Neural progenitor cell (in vitro differentiated cells): ENCODE results near the gene STAM2. TPM values are rescaled to one million over a fixed set of nuclear protein-coding genes. Genes with fewer than 3 reads are reported as not detected.

ENCODE experiments used
- DNase-seq: peaks from one replicate; pipeline ENCODE4 v3.0.0-alpha.2; 2016; ENCODE audit warnings: low spot score
- H2AFZ ChIP-seq: fragments of 200-600 bp; sonication (generic); replicated peaks from 2 replicates; pipeline ENCODE4 v1.6.1; 2016; ENCODE audit warnings: antibody characterized with exemption
- H3F3A ChIP-seq: fragments of 200-600 bp; sonication (generic); 2 replicates; pipeline ENCODE4 v1.6.1; 2016; ENCODE audit warnings: antibody characterized with exemption, low read depth
- H3K27ac ChIP-seq: fragments of 200-600 bp; sonication (generic); 2 replicates; pipeline ENCODE4 v1.5.1; 2016; ENCODE audit warnings: mild to moderate bottlenecking
- H3K27me3 ChIP-seq: fragments of 200-600 bp; sonication (generic); 2 replicates; pipeline ENCODE4 v1.6.1; 2016; ENCODE audit warnings: mild to moderate bottlenecking, moderate library complexity
- H3K36me3 ChIP-seq: fragments of 200-600 bp; sonication (generic); 2 replicates; pipeline ENCODE4 v1.5.1; 2016
- H3K4me1 ChIP-seq: fragments of 200-600 bp; sonication (generic); 2 replicates; pipeline ENCODE4 v1.6.1; 2016; ENCODE audit warnings: mixed run types
- H3K4me2 ChIP-seq: fragments of 200-600 bp; sonication (generic); 2 replicates; pipeline ENCODE4 v1.6.1; 2016
- H3K4me3 ChIP-seq: fragments of 200-600 bp; sonication (generic); 2 replicates; pipeline ENCODE4 v1.5.1; 2016
- H3K79me2 ChIP-seq: fragments of 200-600 bp; sonication (generic); 2 replicates; pipeline ENCODE4 v1.6.1; 2016; ENCODE audit warnings: low read depth
- H3K9ac ChIP-seq: fragments of 200-600 bp; sonication (generic); 2 replicates; pipeline ENCODE4 v1.6.1; 2016
- H3K9me3 ChIP-seq: fragments of 200-600 bp; sonication (generic); 2 replicates; pipeline ENCODE4 v1.5.1; 2016; ENCODE audit warnings: low read depth
- H4K20me1 ChIP-seq: fragments of 200-600 bp; sonication (generic); 2 replicates; pipeline ENCODE4 v1.6.1; 2016; ENCODE audit warnings: low read depth
- H3K27ac Mint-ChIP-seq: 3 replicates; pipeline ENCODE4 v1.8.0; 2021; ENCODE audit warnings: mixed read lengths
- H3K27me3 Mint-ChIP-seq: 2 replicates; pipeline ENCODE4 v1.8.0; 2022; ENCODE audit warnings: low read depth, mild to moderate bottlenecking, inconsistent platforms, moderate library complexity, mixed read lengths; ENCODE audit not compliant: insufficient read depth
- H3K36me3 Mint-ChIP-seq: 3 replicates; pipeline ENCODE4 v1.8.0; 2021; ENCODE audit warnings: mixed read lengths
- H3K4me1 Mint-ChIP-seq: 3 replicates; pipeline ENCODE4 v1.8.0; 2021; ENCODE audit warnings: mixed read lengths
- H3K4me3 Mint-ChIP-seq: 3 replicates; pipeline ENCODE4 v1.8.0; 2021; ENCODE audit warnings: mild to moderate bottlenecking, moderate library complexity, mixed read lengths
- H3K9me3 Mint-ChIP-seq: 3 replicates; pipeline ENCODE4 v1.8.0; 2020; ENCODE audit warnings: mixed read lengths
- EZH2 ChIP-seq: fragments of 200-600 bp; sonication (generic); IDR thresholded peaks from 2 replicates; pipeline ENCODE4 v1.6.1; 2017; ENCODE audit warnings: antibody characterized with exemption, mild to moderate bottlenecking, moderate library complexity
- EZH2phosphoT487 ChIP-seq: fragments of 200-600 bp; sonication (generic); IDR thresholded peaks from 2 replicates; pipeline ENCODE4 v1.6.1; 2017; ENCODE audit warnings: antibody characterized with exemption
- total RNA-seq: library from RNA; depleted of rRNA; stranded (reverse); fragments of >200 nt; gene quantifications from 2 replicates; pipeline ENCODE4 v1.2.3, GENCODE V29; 2015; ENCODE audit warnings: low replicate concordance
- TF ChIP-seq, protein P1 (sequence below): fragments of 200-600 bp; sonication (generic); IDR thresholded peaks from 2 replicates; pipeline ENCODE4 v1.5.1; 2017; ENCODE audit warnings: antibody characterized with exemption, mild to moderate bottlenecking

Gene STAM2
- total RNA-seq, 1 donor from 2014 or later = 16.8 TPM

DNA sequence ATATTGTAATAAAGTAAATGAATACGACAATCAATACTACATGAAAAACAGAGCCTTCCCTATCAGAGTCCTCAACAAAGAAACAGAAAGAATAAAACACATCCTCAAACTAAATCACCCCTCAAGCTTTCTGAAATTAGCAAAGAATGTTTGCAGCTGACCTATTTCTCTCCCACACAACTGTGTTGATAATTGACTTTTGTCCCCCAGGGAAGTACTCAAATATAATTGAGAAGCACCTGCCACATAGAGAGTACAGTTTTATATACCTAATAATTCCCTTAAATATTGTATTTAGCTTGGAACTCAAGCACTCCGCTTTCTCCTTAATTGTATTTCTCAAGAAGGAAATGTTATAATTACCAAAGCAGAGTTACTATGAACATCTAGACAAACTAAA, 89.3 kb downstream of the STAM2 start:
- no peak overlapping the region for H3K4me3 Mint-ChIP-seq
- TF ChIP-seq EZH2 (no peak), EZH2phosphoT487 (no peak)
- TF ChIP-seq, protein P1, sequence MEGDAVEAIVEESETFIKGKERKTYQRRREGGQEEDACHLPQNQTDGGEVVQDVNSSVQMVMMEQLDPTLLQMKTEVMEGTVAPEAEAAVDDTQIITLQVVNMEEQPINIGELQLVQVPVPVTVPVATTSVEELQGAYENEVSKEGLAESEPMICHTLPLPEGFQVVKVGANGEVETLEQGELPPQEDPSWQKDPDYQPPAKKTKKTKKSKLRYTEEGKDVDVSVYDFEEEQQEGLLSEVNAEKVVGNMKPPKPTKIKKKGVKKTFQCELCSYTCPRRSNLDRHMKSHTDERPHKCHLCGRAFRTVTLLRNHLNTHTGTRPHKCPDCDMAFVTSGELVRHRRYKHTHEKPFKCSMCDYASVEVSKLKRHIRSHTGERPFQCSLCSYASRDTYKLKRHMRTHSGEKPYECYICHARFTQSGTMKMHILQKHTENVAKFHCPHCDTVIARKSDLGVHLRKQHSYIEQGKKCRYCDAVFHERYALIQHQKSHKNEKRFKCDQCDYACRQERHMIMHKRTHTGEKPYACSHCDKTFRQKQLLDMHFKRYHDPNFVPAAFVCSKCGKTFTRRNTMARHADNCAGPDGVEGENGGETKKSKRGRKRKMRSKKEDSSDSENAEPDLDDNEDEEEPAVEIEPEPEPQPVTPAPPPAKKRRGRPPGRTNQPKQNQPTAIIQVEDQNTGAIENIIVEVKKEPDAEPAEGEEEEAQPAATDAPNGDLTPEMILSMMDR = no peak
- no peaks in the 10 kb centered on the region for H3K4me1 Mint-ChIP-seq
- no peak overlapping the region for H2AFZ ChIP-seq
- H3F3A ChIP-seq = no peaks in the 10 kb centered on the region
- H3K4me2 ChIP-seq = no peak overlapping the region
- no peaks in the 10 kb centered on the region for H3K4me1 ChIP-seq
- no peaks in the 10 kb centered on the region for H3K36me3 ChIP-seq
- no peak overlapping the region for H3K27ac Mint-ChIP-seq
- H3K27ac ChIP-seq = no peak overlapping the region
- no peaks in the 10 kb centered on the region for H3K9me3 ChIP-seq
- H3K9ac ChIP-seq = no peak overlapping the region
- no peaks in the 10 kb centered on the region for H3K27me3 ChIP-seq
- H3K4me3 ChIP-seq = no peak overlapping the region
- no peaks in the 10 kb centered on the region for H3K9me3 Mint-ChIP-seq
- H4K20me1 ChIP-seq = no peaks in the 10 kb centered on the region
- no peak for DNase-seq
- no peaks in the 10 kb centered on the region for H3K36me3 Mint-ChIP-seq
- no peaks in the 10 kb centered on the region for H3K27me3 Mint-ChIP-seq
- no peaks in the 10 kb centered on the region for H3K79me2 ChIP-seq

DNA sequence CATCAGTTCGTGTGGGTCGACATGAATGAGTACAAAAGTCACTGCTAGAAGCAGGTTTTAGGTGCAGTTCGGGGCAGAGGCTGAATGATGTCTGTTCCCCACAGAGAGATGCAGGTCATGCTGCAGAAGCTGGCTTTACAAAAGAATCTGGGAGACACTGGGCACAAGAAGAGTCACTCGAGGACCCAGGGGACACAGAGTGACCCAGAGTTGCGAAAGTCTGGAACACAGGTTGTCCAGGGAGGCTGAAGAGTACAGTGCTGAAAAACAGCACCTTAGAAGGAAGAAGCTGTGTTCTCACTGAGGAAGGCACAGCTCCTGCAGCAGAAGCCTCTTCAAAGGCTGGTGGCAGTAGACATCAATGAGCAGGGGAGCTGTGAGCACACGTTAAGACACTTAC, 91.5 kb downstream of the STAM2 start:
- Histone ChIP-seq H3K36me3 (no peaks in the 10 kb centered on the region), H3K4me2 (no peak overlapping the region), H4K20me1 (no peaks in the 10 kb centered on the region), H2AFZ (no peak overlapping the region), H3K27ac (no peak overlapping the region), H3K9me3 (no peaks in the 10 kb centered on the region), H3F3A (no peaks in the 10 kb centered on the region), H3K79me2 (no peaks in the 10 kb centered on the region), H3K4me1 (no peaks in the 10 kb centered on the region), H3K4me3 (no peak overlapping the region), H3K27me3 (no peaks in the 10 kb centered on the region), H3K9ac (no peak overlapping the region)
- Mint-ChIP-seq H3K27ac (no peak overlapping the region), H3K36me3 (no peaks in the 10 kb centered on the region), H3K9me3 (no peaks in the 10 kb centered on the region), H3K4me1 (no peaks in the 10 kb centered on the region), H3K4me3 (no peak overlapping the region), H3K27me3 (no peaks in the 10 kb centered on the region)
- DNase-seq = no peak
- TF ChIP-seq, protein P1 = no peak
- no peak for TF ChIP-seq EZH2phosphoT487
- no peak for TF ChIP-seq EZH2

DNA sequence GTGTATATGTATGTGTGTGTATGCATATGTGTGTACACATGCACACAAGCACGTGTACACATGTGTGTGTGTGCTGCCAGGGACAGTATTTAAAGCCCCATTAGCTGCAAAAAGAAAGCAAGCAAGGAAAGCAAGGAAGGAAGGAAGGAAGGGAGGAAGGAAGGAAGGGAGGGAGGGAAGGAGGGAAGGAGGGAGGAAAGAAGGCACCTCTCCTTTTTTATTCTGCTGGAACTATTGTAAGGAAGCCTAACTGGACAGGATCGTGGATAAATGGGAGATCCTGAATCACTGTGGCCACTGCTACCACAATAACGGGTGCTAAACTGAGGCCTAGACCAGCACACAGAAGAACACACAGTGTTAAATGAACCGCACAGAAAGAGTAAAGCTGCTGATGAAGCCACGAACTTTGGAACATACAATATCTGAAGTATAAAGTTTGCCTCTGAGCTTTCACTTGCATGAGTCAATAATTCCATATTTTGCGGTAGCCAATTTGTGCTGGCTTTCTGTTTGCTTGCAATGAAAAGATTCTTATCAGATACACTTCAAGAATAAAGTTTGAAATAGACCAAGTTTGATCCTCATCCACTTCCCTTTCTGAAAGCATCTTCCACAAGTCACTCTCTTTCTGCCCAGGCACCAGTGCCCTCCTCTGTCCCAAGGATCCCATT, 92.2 kb downstream of the STAM2 start:
- no peak overlapping the region for H3K4me3 ChIP-seq

More for the DNA sequence above, 92.2 kb downstream of the STAM2 start:
- H3K4me1 ChIP-seq = no peaks in the 10 kb centered on the region
- H3K79me2 ChIP-seq = no peaks in the 10 kb centered on the region
- TF ChIP-seq, protein P1 = no peak
- TF ChIP-seq EZH2 (no peak), EZH2phosphoT487 (no peak)
- Mint-ChIP-seq H3K4me3 (no peak overlapping the region), H3K27ac (no peak overlapping the region), H3K27me3 (peaks cover 2% of the 10 kb centered on the region), H3K4me1 (no peaks in the 10 kb centered on the region), H3K36me3 (no peaks in the 10 kb centered on the region), H3K9me3 (no peaks in the 10 kb centered on the region)
- no peak for DNase-seq
- no peaks in the 10 kb centered on the region for H3K36me3 ChIP-seq
- H3K27me3 ChIP-seq = no peaks in the 10 kb centered on the region
- no peak overlapping the region for H3K4me2 ChIP-seq
- no peak overlapping the region for H3K27ac ChIP-seq
- H3F3A ChIP-seq = no peaks in the 10 kb centered on the region
- H3K9ac ChIP-seq = no peak overlapping the region
- no peaks in the 10 kb centered on the region for H3K9me3 ChIP-seq
- H2AFZ ChIP-seq = no peak overlapping the region
- H4K20me1 ChIP-seq = no peaks in the 10 kb centered on the region
